GM19099 (cell line): ENCODE results near the gene ISCA2.

Experiments
- POLR2A ChIP-seq: IDR thresholded peaks from 3 replicates; pipeline ENCODE4 v1.6.1; 2011; ENCODE audit warnings: low read depth; ENCODE audit not compliant: insufficient read length; ENCODE audit errors: extremely low read depth

Gene ISCA2, protein sequence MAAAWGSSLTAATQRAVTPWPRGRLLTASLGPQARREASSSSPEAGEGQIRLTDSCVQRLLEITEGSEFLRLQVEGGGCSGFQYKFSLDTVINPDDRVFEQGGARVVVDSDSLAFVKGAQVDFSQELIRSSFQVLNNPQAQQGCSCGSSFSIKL

DNA sequence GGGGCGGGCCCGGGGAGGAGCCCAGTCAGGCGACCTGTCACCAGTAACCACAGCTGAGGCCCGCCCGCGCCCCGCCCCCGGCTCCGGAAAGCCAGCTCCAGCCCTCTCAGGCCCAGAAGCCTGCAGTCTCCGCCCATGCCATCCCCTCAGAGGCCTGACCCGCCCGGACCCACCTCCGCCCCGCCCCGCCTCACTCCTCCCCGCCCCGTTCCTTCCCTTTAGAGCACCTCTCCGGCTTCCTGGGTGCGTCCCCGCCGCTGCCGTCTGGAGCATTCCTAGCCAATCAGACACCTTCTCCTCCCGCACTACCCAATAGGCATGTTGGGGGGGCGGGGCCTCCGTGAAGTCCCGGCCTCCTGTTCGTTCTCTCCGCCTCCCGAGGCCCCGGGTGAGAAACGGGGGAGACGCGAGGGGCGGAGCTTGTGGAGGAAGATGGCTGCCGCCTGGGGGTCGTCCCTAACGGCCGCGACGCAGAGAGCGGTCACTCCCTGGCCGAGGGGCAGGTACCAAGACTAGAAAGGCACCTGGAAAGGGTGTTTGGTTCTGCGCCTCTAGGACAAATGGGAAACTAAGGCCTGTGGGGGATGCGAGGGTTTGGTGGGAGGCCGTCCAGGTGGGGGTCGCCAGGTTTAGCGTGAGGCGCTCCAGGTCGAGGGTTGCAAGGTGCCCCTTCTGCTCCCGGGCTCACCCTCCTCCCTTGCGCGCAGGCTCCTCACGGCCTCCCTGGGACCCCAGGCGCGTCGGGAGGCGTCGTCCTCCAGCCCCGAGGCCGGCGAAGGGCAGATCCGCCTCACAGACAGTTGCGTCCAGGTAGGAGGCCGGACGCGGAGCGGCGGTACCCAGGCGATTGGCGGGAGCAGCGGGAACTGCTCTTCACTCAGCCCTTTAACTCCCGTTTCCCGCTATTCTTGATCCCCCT is at the start of gene ISCA2:
Gene ISCA2, plus strand, starts transcription at position 423 of the 919 bp plus-strand sequence. Its CDS starts 10 bp downstream, at position 433.
- TF ChIP-seq POLR2A, result peak; percentile 85

- no peak for TF ChIP-seq POLR2A
Observed at GRCh38 chr14:74444866-74445265, 48.7 kb upstream of the ISCA2 start.

DNA sequence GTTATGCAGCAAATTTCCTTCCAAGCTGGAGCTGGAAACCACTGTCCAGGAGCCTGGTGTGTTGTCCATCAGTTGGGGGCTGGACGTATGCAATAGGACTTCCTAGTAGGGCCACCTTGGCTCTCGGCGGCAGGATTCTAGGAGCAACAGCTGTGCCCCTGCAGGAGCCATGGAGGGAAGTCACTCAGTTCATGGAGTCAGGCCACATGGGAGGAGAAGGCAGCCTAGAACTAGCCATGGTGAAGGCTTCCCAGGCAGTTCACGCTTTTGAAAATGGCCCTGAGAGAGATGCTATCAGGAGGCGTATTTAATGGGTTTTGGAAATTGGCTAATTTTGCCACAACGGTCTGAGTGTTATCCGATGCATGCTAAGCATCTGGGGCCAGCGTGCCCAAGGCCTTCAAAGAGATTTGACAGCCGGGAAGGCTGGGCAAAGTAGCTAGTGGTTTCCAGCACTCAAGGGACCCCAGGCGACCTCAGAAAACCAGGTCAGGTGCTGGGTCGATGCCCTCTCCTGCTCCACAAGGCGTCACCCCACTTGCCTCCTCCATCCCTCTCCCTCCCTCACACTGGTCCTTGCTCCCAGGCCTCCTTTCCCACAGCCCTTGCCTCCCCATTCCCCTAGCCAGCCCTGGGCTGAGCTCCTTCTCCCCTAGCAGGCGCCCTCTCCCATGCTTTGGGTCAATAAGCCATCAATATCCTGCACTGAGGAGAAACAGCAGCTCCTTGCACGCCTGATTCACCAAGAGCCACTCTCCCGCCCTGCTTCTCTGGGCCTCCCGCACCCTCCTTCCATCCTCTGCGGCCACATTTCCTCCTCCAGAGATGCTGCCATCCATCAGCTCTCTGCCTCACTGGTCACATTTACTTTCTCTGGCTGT is 36.6 kb upstream of the ISCA2 start:
- no peak for TF ChIP-seq POLR2A

- TF ChIP-seq POLR2A, result no peak
Observed at GRCh38 chr14:74457565-74457895, 36.0 kb upstream of the ISCA2 start.

DNA sequence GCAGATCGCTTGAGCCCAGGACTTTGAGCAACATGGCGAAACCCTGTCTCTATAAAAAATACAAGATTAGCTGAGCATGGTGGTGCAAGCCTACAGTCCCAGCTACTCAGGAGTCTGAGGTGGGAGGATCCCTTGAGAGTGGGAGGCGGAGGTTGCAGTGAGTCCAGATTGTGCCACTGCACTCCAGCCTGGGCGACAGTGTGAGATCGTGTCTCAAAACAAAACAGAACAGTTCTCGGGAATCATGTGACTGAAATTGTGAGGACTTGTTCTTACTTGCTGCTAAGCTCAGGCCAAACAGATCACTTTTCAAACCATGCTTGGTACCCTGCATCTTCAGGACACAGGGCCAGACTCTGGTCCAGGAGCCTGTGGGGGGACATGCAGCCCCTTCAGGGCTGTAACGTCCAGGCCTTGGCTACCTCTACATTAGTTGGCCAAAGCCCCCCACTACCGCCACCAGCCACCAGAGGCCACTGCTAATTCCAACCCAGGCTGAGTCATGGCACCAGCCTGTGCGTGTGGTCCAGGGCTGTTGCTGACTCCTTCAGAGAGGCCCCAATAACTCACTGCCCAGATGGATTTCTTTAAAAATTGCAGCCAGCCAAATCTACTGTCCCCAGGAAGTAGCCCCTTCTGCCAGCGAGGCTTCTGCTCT is 34.1 kb upstream of the ISCA2 start:
- no peak for TF ChIP-seq POLR2A

- no peak for TF ChIP-seq POLR2A
Observed at GRCh38 chr14:74459976-74460375, 33.6 kb upstream of the ISCA2 start.

DNA sequence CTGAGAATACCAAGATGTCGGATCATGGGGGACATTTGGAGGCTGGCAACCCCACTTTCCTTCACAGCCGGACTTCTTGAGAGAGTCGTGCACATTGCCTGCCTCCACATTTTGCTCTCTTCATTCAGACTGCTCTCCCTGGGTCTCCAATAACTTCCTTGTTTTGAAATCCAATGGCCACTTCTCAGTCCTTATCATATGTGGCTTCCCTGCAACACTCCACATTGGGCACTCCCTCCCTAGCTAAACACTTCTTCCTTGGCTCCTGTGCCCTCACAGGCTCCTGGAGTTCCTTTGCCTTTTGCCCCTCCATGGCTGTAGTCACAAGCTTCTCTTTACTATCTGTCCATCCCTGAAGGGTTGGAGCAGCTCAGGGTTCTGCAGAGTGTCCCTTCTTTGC is 30.6 kb upstream of the ISCA2 start:
- TF ChIP-seq POLR2A, result no peak

GRCh38 chr14:74463697-74464096 is 29.9 kb upstream of the ISCA2 start:
- TF ChIP-seq POLR2A, result no peak

- TF ChIP-seq POLR2A, result no peak
Observed at GRCh38 chr14:74464785-74465184, 28.8 kb upstream of the ISCA2 start.

- no peak for TF ChIP-seq POLR2A
Observed at GRCh38 chr14:74465335-74465734, 28.2 kb upstream of the ISCA2 start.

DNA sequence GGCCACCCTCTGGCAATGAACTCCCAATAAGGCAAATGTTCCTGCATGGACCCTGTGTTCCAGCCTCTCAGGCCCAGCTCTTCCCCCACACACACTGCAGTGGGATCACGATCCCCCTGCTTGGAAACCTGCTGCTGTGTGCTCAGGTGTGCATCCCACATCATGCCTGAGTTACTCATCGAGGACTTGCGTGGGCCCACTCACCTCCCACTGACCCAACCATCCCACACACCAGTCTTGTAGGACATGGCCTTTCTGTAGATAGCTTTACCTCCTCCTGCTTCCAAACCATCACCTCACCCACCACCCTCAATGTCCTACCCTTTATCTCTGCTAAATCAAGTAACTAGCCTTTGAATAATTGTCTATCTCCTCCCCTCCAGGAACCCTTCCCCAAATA is 25.1 kb upstream of the ISCA2 start:
- no peak for TF ChIP-seq POLR2A

- no peak for TF ChIP-seq POLR2A
Observed at GRCh38 chr14:74469548-74470518, 23.7 kb upstream of the ISCA2 start.

GRCh38 chr14:74472601-74473000 is 21.0 kb upstream of the ISCA2 start:
- TF ChIP-seq POLR2A, result no peak

DNA sequence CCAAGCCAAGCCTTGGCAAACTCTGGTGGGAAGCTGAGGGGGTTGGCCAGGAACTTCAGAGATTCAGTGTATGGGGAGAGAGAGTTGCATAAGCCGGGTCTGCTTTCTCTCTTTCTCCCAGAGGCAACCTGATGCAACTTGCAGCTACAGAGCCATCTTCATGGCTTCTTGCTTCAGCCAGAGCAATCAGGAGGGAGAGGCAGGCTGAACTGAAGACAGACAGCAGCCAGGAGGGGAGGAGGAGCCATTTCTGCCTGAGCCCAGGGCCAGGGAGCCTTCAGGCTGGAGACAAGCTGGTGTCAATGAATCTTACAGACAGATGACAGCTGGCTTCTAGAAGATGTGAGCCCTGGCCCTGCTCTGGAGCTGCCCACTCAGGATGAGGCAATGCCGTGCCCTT is 19.2 kb upstream of the ISCA2 start:
- no peak for TF ChIP-seq POLR2A
